GM12878 (cell line): ENCODE results near the gene CTSS. TPM values are rescaled to one million over a fixed set of nuclear protein-coding genes. Genes with fewer than 3 reads are reported as not detected.

Experiments used
- CREM ChIP-seq: IDR thresholded peaks from 2 replicates; pipeline ENCODE4 v1.6.1; 2014; ENCODE audit warnings: antibody characterized with exemption, low read depth
- E2F4 ChIP-seq: IDR thresholded peaks from 2 replicates; pipeline ENCODE4 v1.6.1; 2012; ENCODE audit warnings: low read depth, low read length, improper control_type of control experiment
- E4F1 ChIP-seq: fragments of 450-650 bp; IDR thresholded peaks from 2 replicates; pipeline ENCODE4 v1.6.1; 2018; ENCODE audit warnings: borderline replicate concordance, mild to moderate bottlenecking; ENCODE audit not compliant: partially characterized antibody
- ESRRA ChIP-seq: IDR thresholded peaks from 2 replicates; pipeline ENCODE4 v1.6.1; 2012; ENCODE audit warnings: mild to moderate bottlenecking, low read length, improper control_type of control experiment
- HDGF ChIP-seq: fragments of 450-650 bp; IDR thresholded peaks from 2 replicates; pipeline ENCODE4 v1.6.1; 2016; ENCODE audit warnings: antibody characterized with exemption
- IKZF2 ChIP-seq, 2 experiments: fragments of 450-650 bp; IDR thresholded peaks; 2 replicates each; pipeline ENCODE4 v1.6.1; 2017; ENCODE audit warnings: mild to moderate bottlenecking in 2 of 2, moderate library complexity in 2 of 2
- MAX ChIP-seq: IDR thresholded peaks from 2 replicates; pipeline ENCODE4 v1.6.1; 2012; ENCODE audit warnings: low read depth, low read length, improper control_type of control experiment
- MEF2A ChIP-seq: IDR thresholded peaks from 2 replicates; pipeline ENCODE4 v1.6.1; 2011; ENCODE audit warnings: low read depth, mild to moderate bottlenecking, low read length, moderate library complexity; ENCODE audit not compliant: insufficient read depth
- POLR2AphosphoS2 ChIP-seq: IDR thresholded peaks from 2 replicates; pipeline ENCODE4 v1.6.1; 2011; ENCODE audit warnings: low read depth, mild to moderate bottlenecking, low read length, improper control_type of control experiment, moderate library complexity
- REST ChIP-seq: IDR thresholded peaks from 2 replicates; pipeline ENCODE4 v1.6.1; 2012; ENCODE audit warnings: mild to moderate bottlenecking, low read depth, low read length
- RUNX3 ChIP-seq: IDR thresholded peaks from 2 replicates; pipeline ENCODE4 v1.6.1; 2012; ENCODE audit warnings: low read length, inconsistent platforms
- SIX5 ChIP-seq: IDR thresholded peaks from 2 replicates; pipeline ENCODE4 v1.6.1; 2011; ENCODE audit warnings: mild to moderate bottlenecking, low read depth, low read length, moderate library complexity; ENCODE audit not compliant: severe bottlenecking
- SMC3 ChIP-seq: IDR thresholded peaks from 2 replicates; pipeline ENCODE4 v1.6.1; 2011; ENCODE audit warnings: low read length, improper control_type of control experiment, borderline replicate concordance
- TARDBP ChIP-seq: IDR thresholded peaks from 2 replicates; pipeline ENCODE4 v1.6.1; 2016; ENCODE audit warnings: borderline replicate concordance
- TCF12 ChIP-seq: IDR thresholded peaks from 2 replicates; pipeline ENCODE4 v1.6.1; 2011; ENCODE audit warnings: low read depth, mild to moderate bottlenecking, low read length
- ZNF687 ChIP-seq: fragments of 450-650 bp; IDR thresholded peaks from 2 replicates; pipeline ENCODE4 v1.6.1; 2017; ENCODE audit warnings: mild to moderate bottlenecking, moderate library complexity
- polyA plus RNA-seq, 11 experiments: library from polyadenylated mRNA; depleted of rRNA in 4 of 11; unstranded in 6 of 11; stranded (reverse) in 5 of 11; fragments of >200 nt; fragmentation: Nextera tagmentation in 4 of 11; fragmentation: Illumina TruSeq in 1 of 11; extraction: Ambion mirVana in 4 of 11; extraction: Trizol in 1 of 11; gene quantifications; 1 replicate in 1 of 11; 2 replicates in 10 of 11; pipeline versions ENCODE4 v1.2.1 to v1.2.3, GENCODE V29; 2011 to 2016; ENCODE audit warnings: inconsistent platforms in 2 of 11, missing spikeins in 2 of 11, low read depth in 1 of 11
- total RNA-seq, 4 experiments: library from RNA; depleted of rRNA in 3 of 4; stranded (reverse); fragments of >200 nt in 3 of 4; fragmentation: Illumina TruSeq in 1 of 4; extraction: Trizol in 1 of 4; gene quantifications; 2 replicates each; pipeline versions ENCODE4 v1.2.1 to v1.2.3, GENCODE V29; 2013 to 2021

CTSS gene
- total and polyA plus RNA-seq, 10 of the 15 experiments (the other 5 are each of a cell fraction or from before 2014, with no cell fraction given): 32.8 to 174 (median 60.9) TPM

- TF ChIP-seq REST (no peak), E4F1 (no peak), RUNX3 (peak; percentile 60), POLR2AphosphoS2 (peak; percentile 19; the same call in 1 of the 2 replicates), IKZF2 (IDR thresholded peaks at IDR 0.05) (peak; percentile 61 to 68), SMC3 (no peak), ZNF687 (no peak), MEF2A (0 out of 2 replicates have a peak, but pooled peaks have one; percentile 7), ESRRA (no peak), MAX (no peak), TCF12 (peak; percentile 42; the same call in 1 of the 2 replicates), TARDBP (no peak), CREM (peak; percentile 73), E2F4 (no peak), SIX5 (no peak), HDGF (no peak)
Measured at GRCh38 chr1:150696995-150697927, 68.3 kb downstream of the CTSS start, which contains the start of gene GOLPH3L (continued).
